ENCODE data around the gene C1orf35. TPM values are rescaled to one million over a fixed set of nuclear protein-coding genes. Genes with fewer than 3 reads are reported as not detected.

The C1orf35 gene
- 6.7 and 9.0 TPM in 2 replicates for polyA plus RNA-seq

DNA sequence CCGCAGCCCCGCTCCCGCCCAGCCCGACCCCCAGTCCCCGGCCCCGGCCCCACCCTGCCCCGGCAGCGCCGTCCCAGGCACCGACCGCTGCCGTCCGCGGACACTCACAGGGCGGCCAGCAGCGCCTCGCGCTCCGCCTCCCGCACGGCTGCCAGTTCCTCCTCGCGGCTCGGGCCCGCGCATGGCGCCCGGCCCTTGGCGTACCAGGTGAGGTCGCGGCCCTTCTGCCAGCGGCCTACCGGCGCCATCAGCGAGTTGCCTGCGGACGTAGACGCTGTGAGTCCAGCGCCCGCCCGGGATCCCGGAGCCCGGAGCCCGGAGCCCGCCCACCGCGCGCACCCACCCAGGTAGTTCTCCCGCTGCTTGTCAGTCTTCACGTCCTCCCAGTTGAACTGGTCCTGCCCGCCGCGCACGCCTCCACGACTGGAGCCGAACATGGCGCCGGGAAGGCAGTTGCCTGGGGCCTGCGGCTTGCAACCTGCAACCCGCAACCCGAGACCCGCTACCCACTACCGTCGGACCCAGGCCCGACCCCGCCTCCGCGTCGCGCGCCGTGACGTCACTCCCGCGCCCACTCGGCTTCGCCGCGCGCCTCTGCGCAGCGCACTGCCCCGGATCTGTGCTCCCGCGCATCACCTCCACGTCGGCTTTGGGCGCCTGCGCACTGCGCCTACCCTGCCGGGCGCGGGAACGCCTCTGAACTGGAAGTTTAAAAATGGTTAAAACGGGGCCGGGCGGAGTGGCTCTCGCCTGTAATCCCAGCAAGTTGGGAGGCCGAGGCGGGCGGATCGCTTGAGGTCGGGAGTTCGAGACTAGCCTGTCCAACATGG lies at the start of gene C1orf35:
Gene C1orf35 (minus strand): TSS at position 535 of the 830 bp plus-strand sequence. CDS start 98 bp downstream, at position 437.

DNA sequence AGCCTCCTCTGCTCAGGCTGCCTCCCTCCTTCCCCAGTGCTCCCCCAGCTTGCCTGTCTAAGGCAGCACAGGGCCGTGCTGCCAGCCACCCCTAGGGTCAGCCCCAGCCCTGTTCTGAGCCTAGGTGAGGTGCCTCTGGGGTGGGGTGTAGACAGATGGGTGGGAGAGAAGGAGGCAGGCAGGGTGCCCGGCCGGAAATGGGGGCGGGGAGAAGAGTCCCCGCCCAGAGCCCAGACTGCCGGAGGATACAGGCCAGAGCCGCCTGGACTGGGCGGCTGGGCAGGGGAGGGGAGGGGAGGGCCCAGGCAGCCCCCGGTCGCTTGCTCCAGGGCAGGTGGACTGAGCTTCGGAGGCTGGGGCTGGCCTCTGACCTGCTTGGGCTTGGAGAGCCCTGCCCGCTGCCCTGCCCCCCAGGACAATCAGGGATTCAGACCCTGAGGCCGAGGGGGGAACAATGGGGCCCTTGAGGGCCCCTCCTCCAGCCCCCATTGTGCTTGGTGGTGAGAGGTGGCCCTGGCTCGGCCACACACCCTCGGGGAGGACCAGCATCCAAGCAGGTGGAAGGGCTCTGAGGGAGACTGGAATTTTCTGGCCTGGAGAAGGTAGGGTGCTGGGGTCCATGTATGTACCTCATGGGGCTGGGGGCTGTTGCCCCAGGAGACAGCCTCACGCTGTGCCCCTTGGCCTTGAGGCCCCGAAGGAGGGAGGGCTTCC lies 46.4 kb upstream of the C1orf35 start, which contains the start of gene GJC2:
Gene GJC2 (plus strand): TSS at position 525 of the 714 bp plus-strand sequence. CDS start 7,829 bp downstream, outside the sequence.

DNA sequence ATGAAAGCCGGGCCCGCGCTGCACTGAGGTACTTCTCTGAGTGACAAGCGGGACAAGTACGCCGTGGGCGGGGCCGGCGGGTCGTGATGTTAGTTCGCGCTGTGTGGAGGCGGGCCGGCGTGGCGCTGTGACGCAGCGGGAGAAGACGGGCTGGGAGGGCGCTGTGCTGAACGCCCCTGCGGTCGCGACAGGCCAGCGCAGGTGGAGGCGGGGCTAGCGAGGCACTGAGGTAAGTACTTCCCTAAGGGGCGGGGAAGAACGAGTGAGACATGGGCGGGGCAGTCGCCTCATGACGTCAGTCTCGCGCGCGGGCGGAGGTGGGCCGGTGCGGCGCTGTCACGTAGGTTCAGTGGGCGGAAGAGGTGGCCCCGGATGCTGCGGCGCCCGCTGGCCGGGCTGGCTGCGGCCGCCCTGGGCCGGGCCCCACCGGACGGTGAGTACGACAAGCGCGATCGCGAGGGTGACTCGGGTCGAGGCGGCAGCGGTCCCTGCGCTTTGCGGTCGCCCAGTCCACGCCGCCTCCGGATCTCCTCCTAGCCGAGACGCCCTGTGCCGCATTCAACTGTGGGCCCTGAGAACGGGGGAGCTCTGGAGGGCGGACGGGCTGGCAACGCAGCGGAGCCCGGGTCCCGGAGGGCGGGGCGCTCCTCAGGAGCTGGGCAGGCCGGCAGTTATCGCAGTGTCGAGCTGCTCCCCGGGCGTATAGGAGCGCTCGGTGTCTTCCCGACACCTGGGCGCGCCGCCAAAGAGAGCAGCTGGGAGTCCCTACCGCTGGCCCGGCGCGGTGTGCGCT lies 37.0 kb upstream of the C1orf35 start, which contains the start of gene GUK1:
Gene GUK1 (plus strand): TSS at position 349 of the 793 bp plus-strand sequence. CDS start 24 bp downstream, at position 373.

DNA sequence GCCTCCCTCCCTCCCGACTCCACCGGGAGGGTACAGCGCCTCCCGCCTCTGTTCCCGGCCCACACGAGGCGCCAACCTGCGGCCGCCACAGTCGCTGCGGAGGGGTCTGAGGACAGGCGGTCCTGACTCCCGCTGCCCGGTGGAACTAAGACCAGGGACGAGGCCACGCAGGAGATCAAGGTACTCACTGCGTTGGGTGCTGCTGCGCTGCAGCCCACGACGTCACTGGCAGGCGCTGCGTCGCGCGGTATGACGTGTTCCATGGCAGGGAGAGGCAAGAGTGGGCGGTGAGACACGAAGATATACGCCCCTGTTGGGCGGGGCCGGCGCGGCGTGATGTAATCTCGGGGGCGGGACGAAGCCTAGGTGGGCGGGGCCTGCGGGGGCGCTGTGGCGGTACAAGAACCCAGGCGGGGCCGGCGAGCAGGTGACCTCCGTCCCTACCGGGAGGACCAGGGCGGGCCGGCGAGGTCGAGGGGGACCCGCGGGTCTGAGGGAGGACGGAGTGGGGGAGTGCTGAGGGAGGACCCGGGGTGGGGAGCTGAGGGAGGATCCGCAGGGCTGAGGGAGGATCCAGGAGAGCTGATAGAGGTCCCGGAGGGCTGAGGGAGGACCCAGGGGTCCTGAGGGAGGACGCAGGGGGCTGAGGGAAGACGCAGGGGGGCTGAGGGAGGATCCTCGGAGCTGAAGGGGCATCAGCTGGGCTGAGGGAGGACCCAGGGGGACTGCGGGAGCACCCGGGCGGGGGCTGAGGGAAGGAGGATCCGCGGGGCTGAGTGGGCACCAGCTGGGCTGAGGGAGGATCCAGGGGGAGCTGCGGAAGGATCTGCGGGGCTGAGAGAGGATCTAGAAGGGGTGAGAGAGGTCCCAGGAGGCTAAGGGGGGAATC lies 6.2 kb upstream of the C1orf35 start, which contains the start of gene MRPL55:
Gene MRPL55 (minus strand): TSS at position 227 of the 889 bp plus-strand sequence. CDS start 1,039 bp downstream, outside the sequence.

DNA sequence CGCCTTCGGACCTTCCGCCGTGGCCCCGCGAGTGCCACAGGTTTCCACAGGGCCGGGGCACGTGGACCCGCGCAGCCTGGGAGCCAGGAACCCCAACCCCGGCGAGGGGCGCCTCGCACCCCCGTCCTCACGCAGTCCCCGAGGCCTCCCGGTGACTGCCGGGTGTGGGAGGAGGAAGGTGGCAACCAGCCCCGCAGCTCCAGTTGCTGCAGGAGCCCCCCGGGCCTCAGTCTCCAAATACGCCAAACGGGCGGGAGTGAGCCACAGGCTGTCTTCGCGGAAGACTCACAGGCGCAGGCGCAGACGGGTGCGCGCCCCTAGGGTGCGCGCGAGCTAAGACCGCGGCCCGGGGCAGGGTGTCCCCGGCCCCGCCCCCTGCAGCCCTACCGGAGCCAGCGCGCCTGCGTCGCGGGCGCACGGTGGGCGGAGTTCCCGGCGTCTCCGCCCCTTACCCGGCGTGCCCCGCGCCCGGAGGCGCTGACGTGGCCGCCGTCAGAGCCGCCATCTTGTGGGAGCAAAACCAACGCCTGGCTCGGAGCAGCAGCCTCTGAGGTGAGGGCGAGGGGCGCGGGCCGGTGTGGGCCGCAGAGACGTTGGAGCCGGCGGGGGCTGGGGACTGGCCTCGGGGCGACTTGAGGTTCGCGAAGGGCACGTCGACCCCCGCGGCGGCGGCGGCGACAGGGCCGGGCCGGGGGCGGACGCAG lies 20.8 kb downstream of the C1orf35 start, which contains the start of gene ARF1:
Gene ARF1 (plus strand): TSS at position 495 of the 704 bp plus-strand sequence. CDS start 14,407 bp downstream, outside the sequence.

Other genes with a start within 250 kb of the C1orf35 start
- not detected in 2 replicates for gene WNT9A, start 155.4 kb downstream of the C1orf35 start, polyA plus RNA-seq
- gene WNT3A, start 96.3 kb downstream of the C1orf35 start, polyA plus RNA-seq = not detected in 2 replicates
- 69.6 and 120 TPM in 2 replicates for gene ARF1, start 20.6 kb downstream of the C1orf35 start, polyA plus RNA-seq
- 133 and 141 TPM in 2 replicates for gene MRPL55, start 6.0 kb upstream of the C1orf35 start, polyA plus RNA-seq
- 37.5 and 49.9 TPM in 2 replicates for gene GUK1, start 37.0 kb upstream of the C1orf35 start, polyA plus RNA-seq
- 0.17 and 0.28 TPM in 2 replicates for gene GJC2, start 46.6 kb upstream of the C1orf35 start, polyA plus RNA-seq
- 0.28 and 0.52 TPM in 2 replicates for gene IBA57, start 62.5 kb upstream of the C1orf35 start, polyA plus RNA-seq
- 2.8 and 7.2 TPM in 2 replicates for gene OBSCN, start 104.7 kb upstream of the C1orf35 start, polyA plus RNA-seq

Measured in Purkinje cell (primary cell).